ENCODE results near the gene ANKRD26.

ANKRD26 gene

DNA sequence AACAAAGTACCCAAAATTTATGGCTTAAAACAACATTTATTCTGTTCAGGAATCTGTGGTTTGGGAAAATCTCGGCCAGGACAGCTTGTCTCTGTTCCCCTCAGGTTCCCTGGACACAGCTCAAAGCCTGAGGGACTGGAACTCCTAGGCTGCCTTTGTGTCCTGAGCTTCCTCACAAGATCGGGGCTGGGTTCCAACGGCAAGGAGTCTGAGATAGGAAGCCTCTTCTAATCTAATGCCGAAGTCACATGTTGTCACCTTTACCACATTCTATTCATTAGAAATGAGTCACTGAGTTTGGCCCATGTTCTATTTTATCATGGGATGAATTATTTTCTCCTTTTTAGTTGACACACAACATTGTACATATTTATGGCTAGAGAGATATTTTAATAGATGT is 80.5 kb downstream of the ANKRD26 start:
- no peak for DNase-seq

DNA sequence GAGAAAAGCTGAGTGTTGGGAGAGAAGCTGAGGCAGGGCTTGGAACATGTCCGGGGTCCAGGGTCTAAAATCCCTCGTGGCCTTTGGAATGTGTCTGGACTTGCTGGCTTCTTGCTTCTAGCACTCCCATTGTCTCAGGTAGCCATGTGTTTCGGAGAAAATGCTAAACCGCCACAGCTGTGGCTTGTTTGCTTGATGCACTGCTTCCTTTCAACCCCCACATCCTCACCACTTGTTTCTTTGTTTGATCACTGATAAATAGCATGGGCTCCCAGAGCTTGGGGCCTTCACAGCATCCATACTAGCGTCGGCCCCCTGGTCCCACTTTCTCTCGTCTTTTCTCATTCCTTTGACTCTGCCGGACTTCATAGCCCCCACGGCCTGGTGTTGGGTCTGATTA is 102.7 kb downstream of the ANKRD26 start:
- no peak for DNase-seq

DNA sequence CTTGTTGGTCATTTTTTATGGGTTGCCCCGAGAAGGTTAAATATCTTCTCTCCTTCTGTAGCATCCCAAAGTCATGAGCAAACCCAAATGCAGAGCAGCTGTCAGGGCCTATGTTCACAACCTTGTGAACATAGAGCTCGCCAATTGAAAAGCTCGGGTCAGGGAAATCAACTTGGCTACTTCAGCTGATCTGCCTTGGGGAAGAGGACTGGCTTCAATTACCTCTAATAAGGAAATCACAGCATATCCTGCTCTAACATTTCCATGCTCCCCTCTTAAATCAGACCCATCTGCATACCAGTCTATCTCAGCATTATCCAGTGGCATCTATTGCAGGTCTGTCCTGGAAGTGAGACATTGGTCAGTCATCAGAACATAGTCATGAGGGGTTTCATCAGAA is 105.6 kb downstream of the ANKRD26 start:
- no peak for DNase-seq

DNA sequence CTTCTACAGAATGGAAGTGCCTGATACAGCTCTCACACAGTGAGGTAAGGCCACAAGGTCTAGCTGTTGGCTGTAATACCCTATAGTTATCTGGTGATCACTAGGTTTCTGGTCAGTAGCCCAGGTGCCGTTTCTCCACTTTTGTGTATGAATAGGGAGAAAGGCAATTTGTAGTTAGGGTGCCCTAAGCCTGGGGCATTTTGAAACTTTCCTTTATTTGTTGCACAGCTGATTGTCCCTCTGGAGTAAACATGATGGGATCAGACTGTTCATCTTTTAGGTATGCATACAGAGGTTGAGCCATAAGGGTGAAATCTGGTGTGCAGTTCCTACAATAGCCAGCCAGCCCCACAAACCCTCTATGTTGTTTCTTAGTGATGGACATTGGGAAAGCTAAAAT is 112.4 kb downstream of the ANKRD26 start:
- no peak for DNase-seq

DNA sequence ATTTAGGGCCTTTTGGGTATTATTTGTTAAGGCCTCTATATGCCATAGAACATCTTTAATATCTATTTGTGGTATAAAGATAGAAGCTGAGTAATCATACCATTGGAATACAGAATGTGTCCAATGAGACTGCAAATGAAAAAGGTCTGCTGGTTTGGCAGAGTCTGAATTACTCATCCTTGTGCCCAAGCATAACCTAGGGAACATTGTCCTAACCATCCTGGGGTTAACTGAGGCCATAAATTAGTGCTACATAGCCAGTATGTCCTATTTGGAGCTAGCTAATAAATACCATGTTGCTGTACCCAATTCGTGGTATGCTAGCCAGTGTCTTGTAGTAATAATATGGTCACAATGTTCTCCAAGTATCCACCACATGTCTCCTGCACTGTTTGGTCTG is 117.1 kb downstream of the ANKRD26 start:
- no peak for DNase-seq

DNA sequence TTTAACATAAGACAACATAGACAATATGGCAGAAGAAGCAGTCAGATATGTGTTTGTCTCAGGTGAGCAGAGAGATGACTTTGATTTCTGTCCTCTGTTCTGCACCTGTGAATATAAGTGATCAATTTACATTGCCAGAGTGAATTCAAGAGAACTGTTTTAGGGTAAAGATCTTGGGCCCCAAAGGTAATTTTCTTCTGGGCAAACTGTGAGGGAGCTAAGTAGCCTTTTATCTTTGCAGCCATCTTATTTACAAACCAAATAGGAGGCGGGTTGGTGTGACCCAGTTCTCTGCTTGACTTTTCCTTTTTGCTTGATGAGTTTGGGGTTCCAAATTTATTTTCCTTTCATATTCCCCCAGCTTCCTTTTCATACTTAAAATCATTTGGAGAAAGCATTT is 118.2 kb downstream of the ANKRD26 start:
- no peak for DNase-seq

DNA sequence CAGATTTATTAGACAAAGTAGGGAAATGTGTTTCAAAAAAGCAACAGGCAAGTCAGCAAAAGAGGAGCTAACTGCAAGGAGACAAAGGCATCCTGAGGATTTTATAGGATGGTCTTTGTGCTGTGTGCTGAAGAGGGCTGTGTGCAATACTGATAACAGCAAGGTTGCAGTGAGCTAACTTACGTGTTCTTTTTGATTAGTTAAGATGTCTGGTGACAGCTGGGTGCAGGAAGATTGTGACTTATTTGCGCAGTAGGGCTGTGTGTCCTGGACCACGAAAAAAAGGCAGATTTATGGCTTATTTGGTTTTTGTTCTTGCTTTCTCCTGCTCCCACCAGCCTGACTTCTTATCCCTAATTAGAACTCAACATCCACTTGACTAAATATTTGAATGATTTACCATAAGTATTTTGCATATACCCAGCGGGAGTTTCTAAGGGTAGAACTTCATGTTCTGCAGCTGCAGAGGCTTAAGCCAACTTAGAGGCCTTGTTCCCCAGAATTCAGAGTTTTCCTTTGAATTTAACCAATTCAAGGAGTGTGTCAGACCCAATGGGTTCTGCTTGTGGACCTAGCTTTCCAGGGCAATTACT is 119.0 kb downstream of the ANKRD26 start:
- no peak for DNase-seq

DNA sequence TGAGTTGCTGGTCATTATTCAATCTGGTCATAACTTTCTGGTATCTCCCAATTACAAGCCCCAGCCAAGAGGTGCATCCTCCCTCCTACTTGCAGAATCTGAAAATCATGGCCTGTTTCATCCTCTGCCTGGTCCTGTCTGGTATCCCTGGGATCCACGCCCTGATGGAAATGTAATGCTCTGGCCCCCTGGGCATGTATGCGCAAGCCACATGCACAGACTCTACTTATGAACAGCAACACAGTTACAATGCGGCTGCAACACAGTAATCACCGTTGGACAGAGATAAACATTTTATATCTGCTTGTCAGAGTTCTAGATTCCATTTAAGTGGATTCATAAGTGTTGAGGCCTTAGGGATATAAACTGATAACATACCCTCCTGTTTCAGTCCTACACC is 121.8 kb downstream of the ANKRD26 start:
- no peak for DNase-seq

DNA sequence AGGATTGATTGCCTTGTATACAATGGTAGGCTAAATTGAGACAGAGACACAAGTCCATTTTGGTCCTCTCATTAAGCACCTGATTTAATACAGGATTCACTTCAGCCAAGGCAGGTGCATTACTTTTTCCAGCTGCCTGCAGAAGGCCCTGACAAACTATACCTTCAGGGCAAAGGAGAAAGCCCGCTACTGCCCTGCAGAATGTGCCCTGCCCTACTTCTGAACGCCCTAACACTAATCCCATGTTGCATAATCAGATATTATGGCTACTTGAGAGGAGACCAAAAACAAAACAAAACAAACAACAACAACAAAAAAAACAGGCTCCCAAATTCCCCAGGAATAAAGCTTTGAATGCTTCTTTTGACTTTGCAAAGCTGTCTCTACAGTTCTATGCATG is 122.7 kb downstream of the ANKRD26 start:
- no peak for DNase-seq

DNA sequence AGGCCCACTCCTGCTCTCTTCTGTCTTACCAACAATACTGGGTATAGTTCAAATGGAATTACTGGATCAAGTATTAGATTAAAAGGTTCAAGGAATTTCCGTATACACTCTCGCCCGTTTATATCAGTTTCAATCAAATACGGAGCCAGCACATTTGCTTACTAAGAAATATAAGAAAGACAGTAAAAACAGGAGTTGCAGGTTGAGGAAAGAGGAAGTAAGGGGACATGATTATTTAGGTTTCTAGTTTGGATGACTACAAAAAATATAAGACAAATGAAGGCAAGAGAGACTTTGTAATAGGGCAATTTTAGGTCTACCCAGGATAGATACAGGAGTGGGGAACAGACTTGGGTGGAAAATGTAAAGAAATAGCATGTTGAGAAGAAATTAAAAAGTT is 129.6 kb downstream of the ANKRD26 start:
- DNase-seq, result no peak

DNA sequence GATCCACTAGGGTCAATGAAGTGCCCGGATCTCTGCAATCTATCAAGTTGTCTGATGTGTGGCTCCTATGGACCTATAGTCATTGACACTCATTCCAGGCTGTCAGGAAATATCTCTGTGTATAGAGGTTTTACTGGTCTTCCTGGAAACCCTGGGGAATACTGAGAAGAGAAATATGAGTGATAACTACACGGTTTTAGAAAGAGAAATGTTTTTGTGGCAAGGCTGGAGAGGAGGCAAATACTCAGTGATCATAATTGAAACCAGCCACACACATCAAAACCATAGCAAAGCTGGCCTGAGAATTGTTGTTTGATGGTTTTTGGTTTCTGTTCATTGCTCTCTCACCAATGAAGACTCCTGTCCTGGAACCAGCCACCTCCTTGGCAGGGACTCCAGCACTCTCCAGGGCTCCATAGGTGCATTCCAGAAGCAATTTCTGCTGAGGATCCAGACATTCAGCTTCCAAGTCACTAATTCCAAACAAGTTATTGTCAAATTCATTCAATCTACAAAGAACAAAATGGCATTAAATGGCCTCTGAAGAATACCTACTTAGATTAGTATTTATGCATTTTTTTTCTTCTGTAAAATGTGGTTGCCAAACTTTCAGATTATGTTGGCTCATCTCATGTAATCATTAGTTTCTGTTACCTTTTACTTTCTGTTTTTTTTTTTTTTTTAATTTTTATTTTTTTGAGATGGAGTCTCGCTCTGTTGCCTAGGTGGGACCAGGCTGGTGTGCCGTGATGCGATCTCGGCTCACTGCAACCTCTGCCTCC is 131.0 kb downstream of the ANKRD26 start:
- DNase-seq, result no peak

DNA sequence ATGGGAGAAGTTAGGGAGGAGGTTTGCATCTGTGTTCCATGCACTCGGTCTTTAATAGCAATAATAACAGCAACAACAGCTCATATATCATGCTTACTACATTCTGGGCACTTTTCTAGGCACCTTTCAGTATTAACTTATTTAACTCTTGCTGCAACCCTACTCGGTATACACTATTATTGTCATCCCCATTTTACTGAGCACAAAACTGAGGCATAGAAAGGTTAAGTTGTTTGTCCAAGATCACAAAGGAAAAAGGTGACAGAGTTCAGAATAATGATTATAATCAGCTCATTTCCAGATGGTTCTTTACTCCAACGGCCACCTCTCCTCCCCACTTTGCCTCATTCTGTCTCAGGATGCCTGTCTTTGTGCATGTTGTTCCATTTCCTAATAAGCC is 137.5 kb downstream of the ANKRD26 start:
- DNase-seq, result no peak

DNA sequence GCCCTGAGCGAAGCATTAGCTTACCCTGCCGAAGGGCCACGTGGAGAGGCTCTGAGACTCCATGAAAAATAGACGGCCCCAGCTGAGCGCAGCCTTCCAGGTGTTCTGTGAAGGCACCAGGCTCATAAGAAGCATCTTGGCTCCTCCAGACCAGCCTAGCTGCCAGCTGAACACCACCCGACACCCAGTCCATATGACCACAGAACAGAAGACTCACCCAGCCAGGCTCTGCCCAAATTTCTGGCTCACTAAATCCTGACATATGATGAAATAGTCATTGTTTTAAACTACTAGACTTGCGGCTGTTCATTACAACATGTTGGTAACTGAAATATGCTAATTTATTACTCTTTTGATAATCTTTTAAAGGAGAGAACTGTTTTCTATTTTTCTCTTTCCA is 140.0 kb downstream of the ANKRD26 start:
- no peak for DNase-seq

DNA sequence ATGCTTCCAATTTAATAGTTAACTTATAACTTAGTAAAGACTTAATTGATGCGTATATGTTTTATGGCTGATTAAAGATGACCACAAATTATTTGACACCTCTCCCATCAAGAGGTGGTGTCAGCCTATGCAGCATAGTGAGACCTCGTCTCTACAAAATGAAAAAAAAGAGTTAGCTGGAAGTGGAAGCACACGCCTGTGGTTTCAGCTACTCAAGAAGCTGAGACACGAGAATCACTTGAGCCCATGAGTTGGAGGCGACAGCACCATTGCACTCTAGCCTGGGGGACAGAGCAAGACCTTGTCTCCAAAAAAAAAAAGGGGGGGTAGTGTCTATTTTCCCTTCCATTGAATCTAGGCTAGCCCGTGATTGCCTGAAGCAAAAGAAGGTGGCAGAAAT is 140.5 kb downstream of the ANKRD26 start:
- no peak for DNase-seq
